Right ventricle myocardium inferior (tissue), 1 donor: ENCODE data around the gene OR10H4. TPM values are rescaled to one million over a fixed set of nuclear protein-coding genes. Genes with fewer than 3 reads are reported as not detected.
"Not testable (repeated sequence)": the region's sequence is repeated elsewhere in the genome, so short reads cannot be mapped to it uniquely, and the experiment has no call there.

ENCODE experiments used
- ATAC-seq: fragments of 200-7000 bp; cut with Tn5 transposase; one replicate; pipeline ENCODE4 v1.9.1; 2020; ENCODE audit warnings: mild to moderate bottlenecking, moderate library complexity
- DNase-seq: peaks from one replicate; pipeline ENCODE4 v3.0.0; 2021; ENCODE audit errors: missing footprints
- intact Hi-C: fragments of 100-400 bp; cut with DNase I; formaldehyde crosslinking; loops from one replicate; pipeline ENCODE4 v1.11.0; 2022
- long read RNA-seq: library from polyadenylated mRNA; unstranded; transcript quantifications from one replicate; pipeline ENCODE4 v2.0.0, GENCODE V29; 2021
- total RNA-seq: library from RNA; stranded (reverse); fragmentation: NEBNext Ultra II Directional; extraction: Animal tissue kit (Norgen Biotek cat#: 25700); gene quantifications from one replicate; pipeline ENCODE4 v1.2.1, GENCODE V29; 2021
- donor health status: DM: no; HTN: yes; CAD: no; lungs with severe emphysema.

Gene OR10H4
- total RNA-seq: not detected
- long read RNA-seq: 0 reads

GRCh38 chr19:15948223-15949058 is at the start of gene OR10H4:
Gene OR10H4 (plus strand): TSS chr19:15949008. CDS start chr19:15949008, 0 bp downstream.
- no peak for DNase-seq
- intact Hi-C loops: no loop called here
- ATAC-seq: no peak

- DNase-seq, intact Hi-C loops, ATAC-seq: not testable (repeated sequence)
Observed at GRCh38 chr19:15899561-15899960, 49.2 kb upstream of the OR10H4 start.

- DNase-seq, intact Hi-C loops, ATAC-seq: not testable (repeated sequence)
Observed at GRCh38 chr19:15900032-15900431, 48.8 kb upstream of the OR10H4 start.

GRCh38 chr19:15900504-15900903 is 48.3 kb upstream of the OR10H4 start:
- DNase-seq (no peak), ATAC-seq (no peak)
- intact Hi-C loops: no loop called here

GRCh38 chr19:15902254-15902653 is 46.6 kb upstream of the OR10H4 start:
- intact Hi-C loops: no loop called here
- DNase-seq (no peak), ATAC-seq (no peak)

GRCh38 chr19:15902898-15903297 is 45.9 kb upstream of the OR10H4 start:
- intact Hi-C loops, ATAC-seq, DNase-seq: not testable (repeated sequence)

GRCh38 chr19:15905026-15905425 is 43.8 kb upstream of the OR10H4 start:
- DNase-seq: no peak
- intact Hi-C loops: no loop called here
- ATAC-seq: no peak

GRCh38 chr19:15911599-15912235 is 37.1 kb upstream of the OR10H4 start:
- intact Hi-C loops: no loop called here
- no peak for ATAC-seq

GRCh38 chr19:15913384-15913783 is 35.4 kb upstream of the OR10H4 start:
- intact Hi-C loops: no loop called here
- DNase-seq (no peak), ATAC-seq (no peak)

More at GRCh38 chr19:15911599-15912235, 37.1 kb upstream of the OR10H4 start:
- no peak for DNase-seq

- ATAC-seq (no peak), DNase-seq (no peak)
- intact Hi-C loops: no loop called here
Observed at GRCh38 chr19:15913830-15914229, 35.0 kb upstream of the OR10H4 start.

GRCh38 chr19:15915109-15915508 is 33.7 kb upstream of the OR10H4 start:
- ATAC-seq (no peak), DNase-seq (no peak)
- intact Hi-C loops: no loop called here

- intact Hi-C loops: no loop called here
- DNase-seq (no peak), ATAC-seq (no peak)
Observed at GRCh38 chr19:15919243-15919642, 29.6 kb upstream of the OR10H4 start.

- no peak for ATAC-seq
- intact Hi-C loops: no loop called here
- no peak for DNase-seq
Observed at GRCh38 chr19:15922021-15922420, 26.8 kb upstream of the OR10H4 start.

GRCh38 chr19:15923702-15924101 is 25.1 kb upstream of the OR10H4 start:
- intact Hi-C loops: no loop called here
- DNase-seq (no peak), ATAC-seq (no peak)

GRCh38 chr19:15926484-15926883 is 22.3 kb upstream of the OR10H4 start:
- no peak for ATAC-seq
- intact Hi-C loops: no loop called here
- DNase-seq: no peak

GRCh38 chr19:15928321-15928720 is 20.5 kb upstream of the OR10H4 start:
- ATAC-seq (no peak), DNase-seq (no peak)
- intact Hi-C loops: no loop called here

GRCh38 chr19:15933761-15934331 is 15.0 kb upstream of the OR10H4 start:
- ATAC-seq, DNase-seq, intact Hi-C loops: not testable (repeated sequence)

- intact Hi-C loops: no loop called here
- peak; percentile 89 for ATAC-seq
- DNase-seq: peak; percentile 75
Observed at GRCh38 chr19:15934332-15935078, 14.3 kb upstream of the OR10H4 start, which contains the start of gene CYP4F11. Gene CYP4F11 (minus strand): TSS chr19:15934529. CDS start chr19:15934408, 121 bp downstream.

- DNase-seq: no peak
- ATAC-seq: no peak
- intact Hi-C loops: no loop called here
Observed at GRCh38 chr19:15935167-15935702, 13.6 kb upstream of the OR10H4 start.
